ENCODE data around the gene DUS4L. TPM values are rescaled to one million over a fixed set of nuclear protein-coding genes. Genes with fewer than 3 reads are reported as not detected.

Gene DUS4L
- total and polyA plus RNA-seq, 2 donors (not counting 3 experiments of a cell fraction or from before 2014, with no cell fraction given): 2.5 to 9.6 TPM

GRCh38 chr7:107579885-107580715, 16.3 kb downstream of the DUS4L start, which contains the start of gene BCAP29:
TSS of gene BCAP29 (plus strand) at chr7:107580246. CDS start at chr7:107580773, 527 bp downstream.
- FAIRE-seq (peak; percentile 55), DNase-seq (ENCODE audit: low read depth, low spot score) (peak; percentile 73)
- intact Hi-C loops (cut with micrococcal nuclease) (loop anchor here (1.0 kb wide), 3 partner anchors 15 to 145 kb away; no protein-coding TSS in a partner anchor), dilution Hi-C loops (cut with MboI; ENCODE audit: extremely low pct_ligation_motif_present, low sequenced_read_pairs) (no loop called here)
- H4K20me1 ChIP-seq (replicated peaks; ENCODE audit: control insufficient read depth, extremely low read depth, insufficient read depth, low read length): no peaks in the 10 kb centered on the region
- peak within 1 kb of the TSS; percentile 74 to 99 (median 99) for H3K4me3 ChIP-seq (replicated peaks in 1 of 3; ENCODE audit: insufficient read depth in 1 of 3, low read depth in 1 of 3, low read length in 3 of 3)
- H2AFZ ChIP-seq (ENCODE audit: low read depth, low read length): peak within 1 kb of the TSS; percentile 61
- peaks cover 3% of the 10 kb centered on the region for H3K9me1 ChIP-seq (replicated peaks; ENCODE audit: control insufficient read depth, extremely low read depth, insufficient read depth, low read length)
- peaks cover 24% of the 10 kb centered on the region for H3K4me1 ChIP-seq (ENCODE audit: control insufficient read depth, extremely low read depth, insufficient read depth, low read length)
- no peaks in the 10 kb centered on the region for H3K27me3 ChIP-seq (ENCODE audit: control insufficient read depth in 2 of 2, insufficient read depth in 2 of 2, low read length in 2 of 2)
- no peak for TF ChIP-seq EZH2 (IDR thresholded peaks at IDR 0.05; ENCODE audit: borderline replicate concordance, low read depth, low read length, severe bottlenecking)
- no peak for TF ChIP-seq MYC (IDR thresholded peaks at IDR 0.05; ENCODE audit: low read depth, low read length)
- TF ChIP-seq POLR2A (IDR thresholded peaks at IDR 0.05; ENCODE audit: low read depth, low read length): peak; percentile 77
- no peak for TF ChIP-seq FOS (IDR thresholded peaks at IDR 0.05; ENCODE audit: borderline replicate concordance, insufficient read depth, low read length)
- no peak for TF ChIP-seq MAX (IDR thresholded peaks at IDR 0.05; ENCODE audit: insufficient read depth, insufficient read length)
- no peak for TF ChIP-seq GATA2 (IDR thresholded peaks at IDR 0.05; ENCODE audit: insufficient read depth, insufficient read length, low read depth, low read length)
- no peak for TF ChIP-seq CTCF (IDR thresholded peaks at IDR 0.05; ENCODE audit: extremely low read depth in 1 of 2, insufficient read depth in 1 of 2, low read depth in 1 of 2, low read length in 2 of 2)
- no peak for TF ChIP-seq JUN (IDR thresholded peaks at IDR 0.05; ENCODE audit: borderline replicate concordance, insufficient read depth, insufficient read length, low read depth)
- peak; percentile 96 for TF ChIP-seq POLR2AphosphoS5 (IDR thresholded peaks at IDR 0.05; ENCODE audit: insufficient read depth, low read depth, low read length)
- BruUV-seq (replicated peaks): no TSS peak
- CTCF ChIA-PET: interaction anchor here (0.9 to 1.2 kb wide), 5 partner anchors 14 to 164 kb away, joined by 3 to 4 read pairs (median 3); partner anchors contain the start of gene CBLL1
- POLR2A ChIA-PET: interaction anchor here (0.7 to 1.1 kb wide), 3 partner anchors 15 to 17 kb away, joined by 3 to 6 read pairs (median 3); no protein-coding TSS in a partner anchor
- peak within 1 kb of the TSS; percentile 98 for H3K9ac ChIP-seq (replicated peaks; ENCODE audit: extremely low read depth, insufficient read depth, low read length)
- peak within 1 kb of the TSS; percentile 99 for H3K4me2 ChIP-seq (ENCODE audit: insufficient read depth, low read length)
- H3K27ac ChIP-seq (ENCODE audit: insufficient read depth, low read depth, low read length): peak within 1 kb of the TSS; percentile 95
- peaks cover 0 to 9% of the 10 kb centered on the region in 2 experiments for H3K36me3 ChIP-seq (ENCODE audit: control insufficient read depth in 2 of 2, extremely low read depth in 1 of 2, insufficient read depth in 2 of 2, low read length in 2 of 2)
- no peaks in the 10 kb centered on the region for H3K9me3 ChIP-seq (replicated peaks; ENCODE audit: control insufficient read depth, insufficient read depth, low read length)
- H3K79me2 ChIP-seq (ENCODE audit: control insufficient read depth, insufficient read depth, low read length): peaks cover 57% of the 10 kb centered on the region

Data from endothelial cell of umbilical vein (primary cell).